Measurements from ENCODE around the gene FBXL20. TPM values are rescaled to one million over a fixed set of nuclear protein-coding genes. Genes with fewer than 3 reads are reported as not detected.
"Not testable (repeated sequence)": the region's sequence is repeated elsewhere in the genome, so short reads cannot be mapped to it uniquely, and the experiment has no call there.

FBXL20 gene
- total and polyA plus RNA-seq, 10 of the 15 experiments (the other 5 are each of a cell fraction or from before 2014, with no cell fraction given): 1.2 to 8.3 (median 4.4) TPM

DNA sequence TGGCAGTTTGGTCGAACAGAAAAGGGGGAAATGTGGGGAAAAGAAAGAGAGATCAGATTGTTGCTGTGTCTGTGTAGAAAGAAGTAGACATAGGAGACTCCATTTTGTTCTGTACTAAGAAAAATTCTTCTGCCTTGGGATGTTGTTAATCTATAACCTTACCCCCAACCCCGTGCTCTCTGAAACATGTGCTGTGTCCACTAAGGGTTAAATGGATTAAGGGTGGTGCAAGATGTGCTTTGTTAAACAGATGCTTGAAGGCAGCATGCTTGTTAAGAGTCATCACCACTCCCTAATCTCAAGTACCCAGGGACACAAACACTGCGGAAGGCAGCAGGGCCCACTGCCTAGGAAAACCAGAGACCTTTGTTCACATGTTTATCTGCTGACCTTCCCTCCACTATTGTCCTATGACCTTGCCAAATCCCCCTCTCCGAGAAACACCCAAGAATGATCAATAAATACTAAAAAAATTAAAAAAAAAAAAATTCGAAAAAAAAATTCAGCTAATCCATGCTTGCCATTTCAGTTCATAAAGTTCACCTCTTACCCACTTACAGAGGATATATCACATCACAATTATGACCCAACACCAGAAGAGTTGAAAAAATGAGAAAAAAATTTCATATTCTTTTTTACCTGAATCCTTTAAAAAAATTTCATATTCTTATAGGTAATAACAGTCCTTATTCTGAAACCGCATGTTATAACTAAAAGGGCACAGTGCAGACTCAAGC, 67.2 kb downstream of the FBXL20 start:
- H3K27me3 ChIP-seq (replicated peaks in 1 of 2; ENCODE audit: control insufficient read depth in 2 of 2, insufficient read depth in 2 of 2, low read length in 1 of 2); RAD21 ChIA-PET (ENCODE audit: unreplicated experiment); H3K9ac ChIP-seq (ENCODE audit: control insufficient read depth, insufficient read depth, low read length); H3K9me3 ChIP-seq (replicated peaks; ENCODE audit: control insufficient read depth, insufficient read depth, low read length); H3K4me1 ChIP-seq (ENCODE audit: control insufficient read depth, insufficient read depth, low read length); BruUV-seq (replicated peaks); H3K27ac ChIP-seq (ENCODE audit: control insufficient read depth, insufficient read depth); H2AFZ ChIP-seq (ENCODE audit: control insufficient read depth, low read depth, low read length); H4K20me1 ChIP-seq (ENCODE audit: control insufficient read depth, insufficient read depth); DNase-seq (ENCODE audit: low read depth, low spot score); FAIRE-seq; in situ Hi-C loops (cut with MboI); H3K4me3 ChIP-seq; H3K36me3 ChIP-seq (ENCODE audit: control insufficient read depth in 2 of 2, insufficient read depth in 2 of 2, low read length in 1 of 2); POLR2A ChIA-PET; ATAC-seq; H3K4me2 ChIP-seq (ENCODE audit: control insufficient read depth, insufficient read depth); H3K79me2 ChIP-seq (ENCODE audit: control insufficient read depth, insufficient read depth, low read length); intact Hi-C loops (cut with micrococcal nuclease; ENCODE audit: unreplicated experiment): not testable (repeated sequence)
- CTCF ChIA-PET: interaction anchor here (0.6 kb wide), 1 partner anchor 322 kb away, joined by 3 read pairs; no protein-coding TSS in a partner anchor
- WGBS (ENCODE audit: insufficient coverage, insufficient replicate concordance, low lambda C conversion rate, missing lambda C conversion rate): 94% methylated on average over 5 of the region's 6 CpGs
- SMC1A ChIA-PET (ENCODE audit: uncharacterized antibody, unreplicated experiment): interaction anchor here (0.6 to 0.7 kb wide), 2 partner anchors 153 to 179 kb away, joined by 3 read pairs; no protein-coding TSS in a partner anchor

DNA sequence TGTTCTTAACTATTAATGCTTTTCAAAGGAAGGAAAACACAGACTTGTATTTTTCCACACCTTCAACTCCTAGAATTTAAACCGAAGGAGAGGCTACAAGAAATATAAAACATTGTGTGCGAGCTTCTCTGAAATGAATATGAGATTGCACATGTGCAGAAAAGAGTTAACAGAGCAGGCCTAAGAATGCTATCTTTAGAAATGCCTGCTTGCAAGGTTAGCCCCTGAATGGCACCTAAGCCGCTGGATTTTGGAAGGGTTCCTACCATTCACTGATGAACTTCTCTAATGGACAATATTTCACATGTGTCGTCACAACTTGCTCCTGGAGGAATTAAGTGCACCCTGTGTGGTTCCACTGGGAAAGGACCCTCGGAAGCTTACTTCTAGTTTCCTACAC, 69.3 kb downstream of the FBXL20 start:
- no peaks in the 10 kb centered on the region for H3K4me1 ChIP-seq (ENCODE audit: control insufficient read depth, insufficient read depth, low read length)
- H3K36me3 ChIP-seq (ENCODE audit: control insufficient read depth in 2 of 2, insufficient read depth in 2 of 2, low read length in 1 of 2): no peaks in the 10 kb centered on the region
- ATAC-seq (no peak), FAIRE-seq (no peak), DNase-seq (ENCODE audit: low read depth, low spot score) (no peak)
- no peak for TF ChIP-seq ETV6 (conservative IDR thresholded peaks at IDR 0.05 in 1 of 2, IDR thresholded peaks at IDR 0.05 in 1 of 2; ENCODE audit: borderline replicate concordance in 1 of 2, low read depth in 1 of 2)
- TF ChIP-seq BMI1 (IDR thresholded peaks at IDR 0.05; ENCODE audit: borderline replicate concordance): no peak
- no peak for TF ChIP-seq GATAD2B (conservative IDR thresholded peaks at IDR 0.05; ENCODE audit: low read depth)
- TF ChIP-seq NR2C2 (IDR thresholded peaks at IDR 0.05; ENCODE audit: borderline replicate concordance, control insufficient read depth, insufficient read length, low read depth): no peak
- no peak for TF ChIP-seq ZNF207 (IDR thresholded peaks at IDR 0.05; ENCODE audit: borderline replicate concordance)
- TF ChIP-seq, protein P1, sequence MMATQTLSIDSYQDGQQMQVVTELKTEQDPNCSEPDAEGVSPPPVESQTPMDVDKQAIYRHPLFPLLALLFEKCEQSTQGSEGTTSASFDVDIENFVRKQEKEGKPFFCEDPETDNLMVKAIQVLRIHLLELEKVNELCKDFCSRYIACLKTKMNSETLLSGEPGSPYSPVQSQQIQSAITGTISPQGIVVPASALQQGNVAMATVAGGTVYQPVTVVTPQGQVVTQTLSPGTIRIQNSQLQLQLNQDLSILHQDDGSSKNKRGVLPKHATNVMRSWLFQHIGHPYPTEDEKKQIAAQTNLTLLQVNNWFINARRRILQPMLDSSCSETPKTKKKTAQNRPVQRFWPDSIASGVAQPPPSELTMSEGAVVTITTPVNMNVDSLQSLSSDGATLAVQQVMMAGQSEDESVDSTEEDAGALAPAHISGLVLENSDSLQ (IDR thresholded peaks at IDR 0.05): no peak
- TF ChIP-seq SP1 (IDR thresholded peaks at IDR 0.05; ENCODE audit: low read depth, low read length): no peak
- TF ChIP-seq CBX3 (IDR thresholded peaks at IDR 0.05; ENCODE audit: borderline replicate concordance, low read depth): no peak
- TF ChIP-seq POU2F2 (IDR thresholded peaks at IDR 0.05; ENCODE audit: borderline replicate concordance, low read depth, low read length): no peak
- no peak for TF ChIP-seq TARDBP (IDR thresholded peaks at IDR 0.05; ENCODE audit: borderline replicate concordance)
- SMC1A ChIA-PET (ENCODE audit: uncharacterized antibody, unreplicated experiment): no interaction called here
- intact Hi-C loops (cut with micrococcal nuclease; ENCODE audit: unreplicated experiment): no loop called here
- no peak overlapping the region for H3K9ac ChIP-seq (ENCODE audit: control insufficient read depth, insufficient read depth, low read length)
- no peaks in the 10 kb centered on the region for H4K20me1 ChIP-seq (ENCODE audit: control insufficient read depth, insufficient read depth)
- no peaks in the 10 kb centered on the region for H3K9me3 ChIP-seq (replicated peaks; ENCODE audit: control insufficient read depth, insufficient read depth, low read length)
- no peak overlapping the region for H3K27ac ChIP-seq (ENCODE audit: control insufficient read depth, insufficient read depth)
- BruUV-seq (replicated peaks): no TSS peak
- H2AFZ ChIP-seq (ENCODE audit: control insufficient read depth, low read depth, low read length): no peak overlapping the region
- no peak overlapping the region for H3K4me2 ChIP-seq (ENCODE audit: control insufficient read depth, insufficient read depth)
- in situ Hi-C loops (cut with MboI): no loop called here
- no peaks in the 10 kb centered on the region for H3K27me3 ChIP-seq (replicated peaks in 1 of 2; ENCODE audit: control insufficient read depth in 2 of 2, insufficient read depth in 2 of 2, low read length in 1 of 2)
- POLR2A ChIA-PET: no interaction called here
- 98% methylated on average over 5 of the region's 5 CpGs for WGBS (ENCODE audit: insufficient coverage, insufficient replicate concordance, low lambda C conversion rate, missing lambda C conversion rate)
- CTCF ChIA-PET: no interaction called here
- RAD21 ChIA-PET (ENCODE audit: unreplicated experiment): interaction anchor here (0.6 kb wide), 1 partner anchor 571 kb away, joined by 3 read pairs; no protein-coding TSS in a partner anchor
- H3K4me3 ChIP-seq: no peak overlapping the region
- no peaks in the 10 kb centered on the region for H3K79me2 ChIP-seq (ENCODE audit: control insufficient read depth, insufficient read depth, low read length)

Measured in GM12878 (cell line).